ENCODE results near the gene CZIB.

Gene CZIB

DNA sequence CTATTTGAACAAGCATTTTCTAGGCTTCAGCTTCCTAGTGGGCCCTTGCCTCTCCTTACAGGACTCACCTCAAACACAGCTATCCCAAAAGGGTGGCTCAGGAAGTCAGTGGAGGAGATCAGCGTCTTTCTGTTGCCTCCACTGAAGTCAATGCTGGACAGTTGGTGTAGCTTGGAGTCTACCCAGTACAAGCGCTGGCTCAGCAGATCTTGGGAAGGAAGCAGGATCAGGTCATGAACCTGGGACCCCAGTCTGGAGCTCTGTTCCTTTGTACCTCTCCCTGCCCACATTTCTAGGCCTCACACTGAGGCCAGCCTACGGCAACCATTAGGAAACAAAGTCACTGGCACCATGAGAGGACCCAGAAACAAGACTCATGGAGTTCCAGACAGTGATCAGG is 41.6 kb upstream of the CZIB start:
- DNase-seq: no peak
- TF ChIP-seq, protein P1, sequence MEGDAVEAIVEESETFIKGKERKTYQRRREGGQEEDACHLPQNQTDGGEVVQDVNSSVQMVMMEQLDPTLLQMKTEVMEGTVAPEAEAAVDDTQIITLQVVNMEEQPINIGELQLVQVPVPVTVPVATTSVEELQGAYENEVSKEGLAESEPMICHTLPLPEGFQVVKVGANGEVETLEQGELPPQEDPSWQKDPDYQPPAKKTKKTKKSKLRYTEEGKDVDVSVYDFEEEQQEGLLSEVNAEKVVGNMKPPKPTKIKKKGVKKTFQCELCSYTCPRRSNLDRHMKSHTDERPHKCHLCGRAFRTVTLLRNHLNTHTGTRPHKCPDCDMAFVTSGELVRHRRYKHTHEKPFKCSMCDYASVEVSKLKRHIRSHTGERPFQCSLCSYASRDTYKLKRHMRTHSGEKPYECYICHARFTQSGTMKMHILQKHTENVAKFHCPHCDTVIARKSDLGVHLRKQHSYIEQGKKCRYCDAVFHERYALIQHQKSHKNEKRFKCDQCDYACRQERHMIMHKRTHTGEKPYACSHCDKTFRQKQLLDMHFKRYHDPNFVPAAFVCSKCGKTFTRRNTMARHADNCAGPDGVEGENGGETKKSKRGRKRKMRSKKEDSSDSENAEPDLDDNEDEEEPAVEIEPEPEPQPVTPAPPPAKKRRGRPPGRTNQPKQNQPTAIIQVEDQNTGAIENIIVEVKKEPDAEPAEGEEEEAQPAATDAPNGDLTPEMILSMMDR (IDR thresholded peaks at IDR 0.05; ENCODE audit: low read depth, low read length, missing control alignments): no peak
- Histone ChIP-seq H3K27me3 (replicated peaks) (no peaks in the 10 kb centered on the region), H3K27ac (no peak overlapping the region), H3K4me3 (ENCODE audit: low read depth, low read length) (no peak overlapping the region), H3K36me3 (replicated peaks) (peaks cover 13% of the 10 kb centered on the region)
- in situ Hi-C loops (cut with HindIII; ENCODE audit: low pct_ligation_motif_present, low sequenced_read_pairs): no loop called here

DNA sequence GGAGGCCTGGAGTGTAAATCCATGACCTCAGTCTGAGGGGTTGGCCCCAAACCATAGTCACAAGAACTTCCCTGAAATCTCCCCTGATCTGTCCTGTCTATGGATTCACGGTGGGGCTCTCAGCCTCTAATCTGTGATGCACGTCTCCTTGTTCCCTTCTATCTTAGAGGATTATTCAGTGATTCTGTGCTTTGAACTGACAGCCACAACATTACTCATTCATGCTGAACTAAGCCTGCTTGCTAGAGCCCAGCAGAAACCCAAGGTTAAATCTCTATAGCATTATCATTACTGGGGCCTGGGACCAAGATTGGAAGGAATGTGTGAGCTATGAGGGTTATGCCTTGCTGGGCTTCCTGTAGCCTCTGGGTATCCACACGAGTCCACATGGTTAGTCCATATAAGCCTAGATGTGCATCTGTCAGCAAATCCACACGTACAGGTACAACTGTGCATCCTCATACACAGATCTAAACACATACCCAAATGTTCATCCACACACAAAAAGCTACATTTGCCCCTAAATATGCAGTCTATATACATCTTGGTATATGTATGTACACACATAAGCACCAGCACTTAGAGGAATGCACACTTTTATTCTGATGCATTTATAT is 40.3 kb upstream of the CZIB start:
- Histone ChIP-seq H3K27ac (no peak overlapping the region), H3K27me3 (replicated peaks) (no peaks in the 10 kb centered on the region), H3K4me3 (ENCODE audit: low read depth, low read length) (no peak overlapping the region), H3K36me3 (replicated peaks) (peaks cover 16% of the 10 kb centered on the region)
- in situ Hi-C loops (cut with HindIII; ENCODE audit: low pct_ligation_motif_present, low sequenced_read_pairs): no loop called here
- no peak for DNase-seq
- TF ChIP-seq, protein P1 (IDR thresholded peaks at IDR 0.05; ENCODE audit: low read depth, low read length, missing control alignments): no peak

DNA sequence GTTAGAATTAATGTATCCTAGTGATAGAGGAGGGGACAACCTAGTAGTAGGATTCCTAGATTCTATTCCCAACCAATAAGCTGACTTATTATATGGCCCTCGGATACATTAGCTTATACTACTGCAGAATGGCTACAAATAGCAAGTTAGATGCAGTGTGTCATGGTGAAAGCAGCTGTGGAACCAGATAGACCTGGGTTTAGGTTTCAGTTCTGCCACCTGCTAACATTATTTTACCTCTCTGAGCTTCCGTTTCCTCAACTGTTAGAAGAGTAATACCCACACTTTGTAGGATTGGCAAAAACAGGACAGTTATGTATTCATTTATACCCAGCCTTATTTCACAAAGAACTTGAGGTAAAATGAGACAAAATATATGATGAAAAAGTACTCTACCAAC is 39.5 kb upstream of the CZIB start:
- in situ Hi-C loops (cut with HindIII; ENCODE audit: low pct_ligation_motif_present, low sequenced_read_pairs): no loop called here
- Histone ChIP-seq H3K4me3 (ENCODE audit: low read depth, low read length) (no peak overlapping the region), H3K36me3 (replicated peaks) (peaks cover 16% of the 10 kb centered on the region), H3K27me3 (replicated peaks) (no peaks in the 10 kb centered on the region), H3K27ac (no peak overlapping the region)
- TF ChIP-seq, protein P1 (IDR thresholded peaks at IDR 0.05; ENCODE audit: low read depth, low read length, missing control alignments): no peak
- DNase-seq: no peak

DNA sequence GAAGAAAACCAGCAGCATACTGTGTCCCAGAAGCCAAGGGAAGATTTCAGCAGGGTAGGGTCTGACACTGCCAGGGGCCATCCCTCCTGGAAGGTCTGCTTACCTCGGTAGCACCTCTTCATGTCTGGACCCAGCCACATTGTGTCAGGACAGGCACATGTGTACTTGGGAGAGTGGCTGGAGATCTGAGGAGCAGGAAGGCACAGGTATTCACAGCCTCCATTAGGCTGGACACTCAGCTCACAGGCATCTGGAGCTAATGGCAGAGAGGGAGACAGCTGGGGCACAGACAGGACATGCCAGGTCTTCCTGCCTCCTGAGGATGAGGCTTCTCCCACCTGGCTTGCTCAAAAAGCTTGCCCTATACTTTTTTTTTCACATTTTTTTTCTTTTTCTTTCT is 37.8 kb upstream of the CZIB start:
- no peak for DNase-seq
- Histone ChIP-seq H3K27me3 (replicated peaks) (no peaks in the 10 kb centered on the region), H3K27ac (no peak overlapping the region), H3K4me3 (ENCODE audit: low read depth, low read length) (no peak overlapping the region), H3K36me3 (replicated peaks) (peaks cover 16% of the 10 kb centered on the region)
- in situ Hi-C loops (cut with HindIII; ENCODE audit: low pct_ligation_motif_present, low sequenced_read_pairs): no loop called here
- TF ChIP-seq, protein P1 (IDR thresholded peaks at IDR 0.05; ENCODE audit: low read depth, low read length, missing control alignments): no peak

DNA sequence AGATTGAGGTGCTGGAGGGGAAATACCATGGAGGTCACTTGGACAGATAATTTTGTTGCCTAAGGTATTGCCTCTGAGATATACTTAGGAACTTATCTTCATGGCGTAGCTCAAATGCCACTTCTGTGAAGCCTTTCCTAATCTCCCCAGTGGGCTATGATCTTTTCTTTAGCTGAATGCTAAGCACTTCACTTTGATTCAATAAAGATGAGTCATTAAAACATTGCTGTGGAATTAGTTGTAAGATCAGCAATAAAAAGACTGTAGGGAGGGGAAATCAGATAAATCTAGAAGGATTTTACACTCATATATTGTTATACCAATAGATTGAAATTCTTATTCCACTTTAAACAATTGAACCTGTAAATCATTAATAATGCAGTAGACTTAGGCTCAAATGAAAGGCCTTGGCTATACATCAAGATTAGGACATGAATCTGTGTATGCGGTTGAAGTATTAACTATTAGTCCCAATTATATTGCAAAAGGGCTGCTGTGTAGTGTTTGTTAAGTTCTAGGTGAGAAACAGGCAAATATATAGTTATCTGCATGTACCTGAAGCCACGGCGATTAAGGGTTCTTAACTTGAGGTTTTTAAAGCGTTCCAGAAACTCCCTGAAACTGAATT is 37.1 kb upstream of the CZIB start:
- Histone ChIP-seq H3K27ac (no peak overlapping the region), H3K36me3 (replicated peaks) (peaks cover 16% of the 10 kb centered on the region), H3K4me3 (ENCODE audit: low read depth, low read length) (no peak overlapping the region), H3K27me3 (replicated peaks) (no peaks in the 10 kb centered on the region)
- in situ Hi-C loops (cut with HindIII; ENCODE audit: low pct_ligation_motif_present, low sequenced_read_pairs): no loop called here
- no peak for DNase-seq
- TF ChIP-seq, protein P1 (IDR thresholded peaks at IDR 0.05; ENCODE audit: low read depth, low read length, missing control alignments): no peak
